ENCODE data around the gene AGBL3. TPM values are rescaled to one million over a fixed set of nuclear protein-coding genes. Genes with fewer than 3 reads are reported as not detected.

AGBL3 gene
- total RNA-seq, 2 experiments from 2014 or later: 2.2 to 2.5 TPM

DNA sequence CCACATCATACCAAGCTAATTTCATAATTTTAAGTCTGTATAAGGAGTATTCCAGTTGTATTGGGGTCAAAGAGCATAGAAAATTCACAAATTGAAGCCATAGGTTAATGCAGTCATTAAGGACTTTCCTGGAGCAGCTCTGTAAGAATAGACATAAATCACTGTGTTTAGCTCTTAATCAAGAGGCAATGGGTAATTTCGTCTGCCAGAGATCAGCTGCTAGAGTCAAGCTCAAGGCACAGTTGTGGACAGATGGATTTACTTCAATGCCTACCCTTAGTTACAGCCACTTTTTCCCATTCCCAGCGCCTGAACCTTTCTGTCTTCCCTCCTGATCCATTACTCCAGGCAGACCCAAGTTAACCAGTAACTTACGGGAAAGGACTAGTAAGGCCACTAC is 40.6 kb upstream of the AGBL3 start:
- Histone ChIP-seq H3K4me1 (ENCODE audit: insufficient read depth, low read length) (no peaks in the 10 kb centered on the region), H3K27me3 (ENCODE audit: control insufficient read depth in 1 of 2, insufficient read depth in 2 of 2, low read length in 2 of 2) (no peaks in the 10 kb centered on the region), H3K9me3 (ENCODE audit: control insufficient read depth in 1 of 2, insufficient read depth in 1 of 2, low read length in 2 of 2) (no peaks in the 10 kb centered on the region), H3K36me3 (ENCODE audit: insufficient read depth, low read length) (no peaks in the 10 kb centered on the region), H3K27ac (ENCODE audit: low read depth in 1 of 2, low read length in 2 of 2) (no peak overlapping the region), H3K4me3 (ENCODE audit: low read length) (no peak overlapping the region)
- TF ChIP-seq, protein P1, sequence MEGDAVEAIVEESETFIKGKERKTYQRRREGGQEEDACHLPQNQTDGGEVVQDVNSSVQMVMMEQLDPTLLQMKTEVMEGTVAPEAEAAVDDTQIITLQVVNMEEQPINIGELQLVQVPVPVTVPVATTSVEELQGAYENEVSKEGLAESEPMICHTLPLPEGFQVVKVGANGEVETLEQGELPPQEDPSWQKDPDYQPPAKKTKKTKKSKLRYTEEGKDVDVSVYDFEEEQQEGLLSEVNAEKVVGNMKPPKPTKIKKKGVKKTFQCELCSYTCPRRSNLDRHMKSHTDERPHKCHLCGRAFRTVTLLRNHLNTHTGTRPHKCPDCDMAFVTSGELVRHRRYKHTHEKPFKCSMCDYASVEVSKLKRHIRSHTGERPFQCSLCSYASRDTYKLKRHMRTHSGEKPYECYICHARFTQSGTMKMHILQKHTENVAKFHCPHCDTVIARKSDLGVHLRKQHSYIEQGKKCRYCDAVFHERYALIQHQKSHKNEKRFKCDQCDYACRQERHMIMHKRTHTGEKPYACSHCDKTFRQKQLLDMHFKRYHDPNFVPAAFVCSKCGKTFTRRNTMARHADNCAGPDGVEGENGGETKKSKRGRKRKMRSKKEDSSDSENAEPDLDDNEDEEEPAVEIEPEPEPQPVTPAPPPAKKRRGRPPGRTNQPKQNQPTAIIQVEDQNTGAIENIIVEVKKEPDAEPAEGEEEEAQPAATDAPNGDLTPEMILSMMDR (IDR thresholded peaks at IDR 0.05): no peak
- no peak for DNase-seq
- intact Hi-C loops (cut with DNase I, micrococcal nuclease): no loop called here
- no peak overlapping the region for H3K4me3 Mint-ChIP-seq
- POLR2A ChIA-PET: interaction anchor here (1.1 kb wide), 1 partner anchor 266 kb away, joined by 3 read pairs; the partner anchor contains the start of gene WDR91
- CTCF ChIA-PET: interaction anchor here (1.0 kb wide), 1 partner anchor 313 kb away, joined by 3 read pairs; no protein-coding TSS in a partner anchor
- ATAC-seq (ENCODE audit: poor library complexity): no peak
- H3K9me3 Mint-ChIP-seq: no peaks in the 10 kb centered on the region
- no peak overlapping the region for H3K27ac Mint-ChIP-seq
- peaks cover 18% of the 10 kb centered on the region for H3K4me1 Mint-ChIP-seq (ENCODE audit: low read depth)
- no peaks in the 10 kb centered on the region for H3K36me3 Mint-ChIP-seq (ENCODE audit: low read depth)
- H3K27me3 Mint-ChIP-seq: no peaks in the 10 kb centered on the region

DNA sequence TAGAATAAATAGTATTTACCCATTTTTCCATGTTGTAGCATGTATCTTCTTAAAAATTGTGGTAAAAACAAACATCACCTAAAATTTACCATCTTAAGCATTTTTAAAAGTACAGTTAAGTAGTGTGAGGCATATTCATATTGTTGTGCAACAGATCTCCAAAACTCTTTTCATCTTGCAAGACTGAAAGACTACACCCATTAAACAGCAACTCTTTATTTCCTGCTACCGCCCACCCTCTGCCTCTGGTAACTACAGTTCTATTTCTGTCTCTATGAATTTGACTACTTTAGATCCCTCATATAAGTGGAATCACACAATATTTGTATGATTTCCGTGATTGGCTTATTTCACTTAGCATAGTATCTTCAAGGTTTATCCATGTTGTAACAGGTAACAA is 40.0 kb upstream of the AGBL3 start:
- Mint-ChIP-seq H3K27ac (peak overlapping the region; percentile 25), H3K9me3 (no peaks in the 10 kb centered on the region), H3K27me3 (no peaks in the 10 kb centered on the region), H3K36me3 (ENCODE audit: low read depth) (no peaks in the 10 kb centered on the region), H3K4me1 (ENCODE audit: low read depth) (peaks cover 18% of the 10 kb centered on the region), H3K4me3 (peak overlapping the region; percentile 43)
- POLR2A ChIA-PET: no interaction called here
- Histone ChIP-seq H3K27ac (ENCODE audit: low read depth in 1 of 2, low read length in 2 of 2) (no peak overlapping the region), H3K4me3 (ENCODE audit: low read length) (no peak overlapping the region), H3K4me1 (ENCODE audit: insufficient read depth, low read length) (no peaks in the 10 kb centered on the region), H3K36me3 (ENCODE audit: insufficient read depth, low read length) (no peaks in the 10 kb centered on the region), H3K9me3 (ENCODE audit: control insufficient read depth in 1 of 2, insufficient read depth in 1 of 2, low read length in 2 of 2) (no peaks in the 10 kb centered on the region), H3K27me3 (ENCODE audit: control insufficient read depth in 1 of 2, insufficient read depth in 2 of 2, low read length in 2 of 2) (no peaks in the 10 kb centered on the region)
- intact Hi-C loops (cut with DNase I, micrococcal nuclease): no loop called here
- peak; percentile 84 for ATAC-seq (ENCODE audit: poor library complexity)
- CTCF ChIA-PET: interaction anchor here (0.7 kb wide), 1 partner anchor 22 kb away, joined by 3 read pairs; no protein-coding TSS in a partner anchor
- peak in 4 of 14 experiments; percentile 7 to 21 (median 12) for DNase-seq
- TF ChIP-seq, protein P1 (IDR thresholded peaks at IDR 0.05): no peak

DNA sequence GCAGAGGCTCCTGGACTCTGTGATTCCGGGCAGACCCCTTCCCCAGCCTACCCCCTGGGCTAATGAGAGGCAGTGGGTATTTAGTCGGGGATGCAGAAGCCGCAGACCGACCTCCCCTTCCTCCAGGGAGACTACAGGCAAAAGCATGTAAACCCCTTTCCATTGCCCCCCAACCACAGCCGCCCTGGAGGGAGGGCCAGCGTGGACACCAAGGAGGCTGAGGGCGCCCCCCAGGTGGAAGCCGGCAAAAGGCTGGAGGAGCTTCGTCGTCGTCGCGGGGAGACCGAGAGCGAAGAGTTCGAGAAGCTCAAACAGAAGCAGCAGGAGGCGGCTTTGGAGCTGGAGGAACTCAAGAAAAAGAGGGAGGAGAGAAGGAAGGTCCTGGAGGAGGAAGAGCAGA is 39.0 kb upstream of the AGBL3 start:
- no peak overlapping the region for H3K27ac ChIP-seq (ENCODE audit: low read depth in 1 of 2, low read length in 2 of 2)
- POLR2A ChIA-PET: no interaction called here
- TF ChIP-seq, protein P1 (IDR thresholded peaks at IDR 0.05): no peak
- peaks cover 18% of the 10 kb centered on the region for H3K4me1 Mint-ChIP-seq (ENCODE audit: low read depth)
- no peaks in the 10 kb centered on the region for H3K36me3 Mint-ChIP-seq (ENCODE audit: low read depth)
- DNase-seq: peak in 1 of 14 experiments; percentile 3
- ATAC-seq (ENCODE audit: poor library complexity): no peak
- H3K27me3 Mint-ChIP-seq: no peaks in the 10 kb centered on the region
- H3K9me3 Mint-ChIP-seq: no peaks in the 10 kb centered on the region
- H3K4me3 Mint-ChIP-seq: no peak overlapping the region
- no peak overlapping the region for H3K4me3 ChIP-seq (ENCODE audit: low read length)
- no peaks in the 10 kb centered on the region for H3K27me3 ChIP-seq (ENCODE audit: control insufficient read depth in 1 of 2, insufficient read depth in 2 of 2, low read length in 2 of 2)
- CTCF ChIA-PET: no interaction called here
- intact Hi-C loops (cut with DNase I, micrococcal nuclease): no loop called here
- no peaks in the 10 kb centered on the region for H3K9me3 ChIP-seq (ENCODE audit: control insufficient read depth in 1 of 2, insufficient read depth in 1 of 2, low read length in 2 of 2)
- no peaks in the 10 kb centered on the region for H3K4me1 ChIP-seq (ENCODE audit: insufficient read depth, low read length)
- no peaks in the 10 kb centered on the region for H3K36me3 ChIP-seq (ENCODE audit: insufficient read depth, low read length)
- no peak overlapping the region for H3K27ac Mint-ChIP-seq
